Breast epithelium (tissue), 4 donors: ENCODE data around the gene MFAP5. TPM values are rescaled to one million over a fixed set of nuclear protein-coding genes. Genes with fewer than 3 reads are reported as not detected.

ENCODE experiments used
- DNase-seq, 2 donors: peaks; one replicate each; pipeline ENCODE4 v3.0.0-alpha.2; 2019; ENCODE audit warnings: low spot score in 2 of 2
- H3K27ac ChIP-seq, 2 donors: fragments of 200-600 bp; sonication (generic) in 1 of 2; one replicate each; pipeline ENCODE4 v1.5.1; 2016 to 2019; ENCODE audit warnings: mild to moderate bottlenecking in 1 of 2
- H3K27me3 ChIP-seq, 2 donors: fragments of 200-600 bp; sonication (generic) in 1 of 2; one replicate each; pipeline versions ENCODE4 v1.5.1 to v1.6.0; 2017 to 2019; ENCODE audit warnings: control low read depth in 1 of 2, mild to moderate bottlenecking in 1 of 2
- H3K36me3 ChIP-seq: fragments of 200-600 bp; one replicate; pipeline ENCODE4 v1.5.1; 2019
- H3K4me1 ChIP-seq, 2 donors: fragments of 200-600 bp; sonication (generic); one replicate each; pipeline ENCODE4 v1.5.1; 2016 to 2019; ENCODE audit warnings: control low read depth in 1 of 2
- H3K4me3 ChIP-seq, 3 donors: fragments of 200-600 bp; sonication (generic); 1 replicate in 2 of 3; 2 replicates in 1 of 3; pipeline ENCODE4 v1.5.1; 2016 to 2019; ENCODE audit warnings: mild to moderate bottlenecking in 3 of 3, moderate library complexity in 2 of 3
- H3K9me3 ChIP-seq, 2 donors: fragments of 200-600 bp; sonication (generic) in 1 of 2; one replicate each; pipeline ENCODE4 v1.5.1; 2016 to 2019; ENCODE audit warnings: control low read depth in 1 of 2
- CTCF ChIP-seq, 3 donors: fragments of 450-650 bp; IDR thresholded peaks; one replicate each; pipeline ENCODE4 v1.5.1; 2016 to 2017; ENCODE audit warnings: antibody characterized with exemption in 3 of 3, mild to moderate bottlenecking in 3 of 3, moderate library complexity in 3 of 3
- POLR2A ChIP-seq: fragments of 450-650 bp; IDR thresholded peaks from one replicate; pipeline ENCODE4 v1.6.1; 2016; ENCODE audit warnings: antibody characterized with exemption, mild to moderate bottlenecking, moderate library complexity
- POLR2AphosphoS5 ChIP-seq, 3 donors: sonication (generic); formaldehyde crosslinking; IDR thresholded peaks; one replicate each; pipeline ENCODE4 v1.6.1; 2017; ENCODE audit warnings: antibody characterized with exemption in 3 of 3
- intact Hi-C: fragments of 100-400 bp; cut with DNase I; formaldehyde crosslinking; loops from one replicate; pipeline ENCODE4 v1.15.1; 2023; ENCODE audit warnings: low total_unique reads
- total RNA-seq, 3 donors: library from RNA; depleted of rRNA; stranded (reverse); fragments of >200 nt; gene quantifications; one replicate each; pipeline ENCODE4 v1.1.0, GENCODE V29; 2016

MFAP5 gene
- total RNA-seq, 3 donors from 2014 or later: 36.7 to 466 (median 42.0) TPM

GRCh38 chr12:8655421-8655820 is 7.2 kb downstream of the MFAP5 start:
- no peak overlapping the region for H3K27ac ChIP-seq
- TF ChIP-seq POLR2AphosphoS5 (IDR thresholded peaks at IDR 0.05) (no peak), POLR2A (no peak), CTCF (IDR thresholded peaks at IDR 0.05) (no peak)
- no peaks in the 10 kb centered on the region for H3K36me3 ChIP-seq
- DNase-seq: no peak
- H3K27me3 ChIP-seq: no peaks in the 10 kb centered on the region
- no peak overlapping the region for H3K4me3 ChIP-seq
- H3K4me1 ChIP-seq: no peaks in the 10 kb centered on the region
- H3K9me3 ChIP-seq: no peaks in the 10 kb centered on the region
- intact Hi-C loops: no loop called here

- H3K4me1 ChIP-seq: no peaks in the 10 kb centered on the region
- H3K36me3 ChIP-seq: no peaks in the 10 kb centered on the region
- no peak overlapping the region for H3K4me3 ChIP-seq
- no peaks in the 10 kb centered on the region for H3K27me3 ChIP-seq
- intact Hi-C loops: no loop called here
- no peak for DNase-seq
- H3K9me3 ChIP-seq: no peaks in the 10 kb centered on the region
- no peak overlapping the region for H3K27ac ChIP-seq
- no peak for TF ChIP-seq CTCF (IDR thresholded peaks at IDR 0.05)
- no peak for TF ChIP-seq POLR2AphosphoS5 (IDR thresholded peaks at IDR 0.05)
- TF ChIP-seq POLR2A: no peak
Measured at GRCh38 chr12:8648576-8649205, 13.9 kb downstream of the MFAP5 start.

- Histone ChIP-seq H3K36me3 (no peaks in the 10 kb centered on the region), H3K27me3 (no peaks in the 10 kb centered on the region), H3K27ac (no peak overlapping the region), H3K4me1 (no peaks in the 10 kb centered on the region), H3K9me3 (no peaks in the 10 kb centered on the region), H3K4me3 (no peak overlapping the region)
- DNase-seq: no peak
- TF ChIP-seq CTCF (IDR thresholded peaks at IDR 0.05) (no peak), POLR2AphosphoS5 (IDR thresholded peaks at IDR 0.05) (no peak), POLR2A (no peak)
- intact Hi-C loops: no loop called here
Measured at GRCh38 chr12:8647968-8648367, 14.7 kb downstream of the MFAP5 start.

GRCh38 chr12:8644345-8645248 is 18.0 kb downstream of the MFAP5 start:
- no peaks in the 10 kb centered on the region for H3K4me1 ChIP-seq
- no peak overlapping the region for H3K27ac ChIP-seq
- TF ChIP-seq CTCF (IDR thresholded peaks at IDR 0.05): no peak
- TF ChIP-seq POLR2A: no peak
- no peak for TF ChIP-seq POLR2AphosphoS5 (IDR thresholded peaks at IDR 0.05)
- intact Hi-C loops: no loop called here
- H3K9me3 ChIP-seq: no peaks in the 10 kb centered on the region
- H3K27me3 ChIP-seq: no peaks in the 10 kb centered on the region
- no peak overlapping the region for H3K4me3 ChIP-seq
- no peak for DNase-seq
- H3K36me3 ChIP-seq: no peaks in the 10 kb centered on the region

GRCh38 chr12:8642775-8643174 is 19.9 kb downstream of the MFAP5 start:
- no peak for TF ChIP-seq POLR2A
- no peak for TF ChIP-seq CTCF (IDR thresholded peaks at IDR 0.05)
- no peak for TF ChIP-seq POLR2AphosphoS5 (IDR thresholded peaks at IDR 0.05)
- H3K27me3 ChIP-seq: no peaks in the 10 kb centered on the region
- H3K27ac ChIP-seq: no peak overlapping the region
- no peak overlapping the region for H3K4me3 ChIP-seq
- DNase-seq: peak in 1 of 2 donors; percentile 60
- no peaks in the 10 kb centered on the region for H3K4me1 ChIP-seq
- H3K9me3 ChIP-seq: no peaks in the 10 kb centered on the region
- intact Hi-C loops: no loop called here
- no peaks in the 10 kb centered on the region for H3K36me3 ChIP-seq
